ENCODE data around the gene GZMB. TPM values are rescaled to one million over a fixed set of nuclear protein-coding genes. Genes with fewer than 3 reads are reported as not detected.
"Not testable (repeated sequence)": the region's sequence is repeated elsewhere in the genome, so short reads cannot be mapped to it uniquely, and the experiment has no call there.

GZMB gene
- total RNA-seq, 1 donor from 2014 or later: not detected

DNA sequence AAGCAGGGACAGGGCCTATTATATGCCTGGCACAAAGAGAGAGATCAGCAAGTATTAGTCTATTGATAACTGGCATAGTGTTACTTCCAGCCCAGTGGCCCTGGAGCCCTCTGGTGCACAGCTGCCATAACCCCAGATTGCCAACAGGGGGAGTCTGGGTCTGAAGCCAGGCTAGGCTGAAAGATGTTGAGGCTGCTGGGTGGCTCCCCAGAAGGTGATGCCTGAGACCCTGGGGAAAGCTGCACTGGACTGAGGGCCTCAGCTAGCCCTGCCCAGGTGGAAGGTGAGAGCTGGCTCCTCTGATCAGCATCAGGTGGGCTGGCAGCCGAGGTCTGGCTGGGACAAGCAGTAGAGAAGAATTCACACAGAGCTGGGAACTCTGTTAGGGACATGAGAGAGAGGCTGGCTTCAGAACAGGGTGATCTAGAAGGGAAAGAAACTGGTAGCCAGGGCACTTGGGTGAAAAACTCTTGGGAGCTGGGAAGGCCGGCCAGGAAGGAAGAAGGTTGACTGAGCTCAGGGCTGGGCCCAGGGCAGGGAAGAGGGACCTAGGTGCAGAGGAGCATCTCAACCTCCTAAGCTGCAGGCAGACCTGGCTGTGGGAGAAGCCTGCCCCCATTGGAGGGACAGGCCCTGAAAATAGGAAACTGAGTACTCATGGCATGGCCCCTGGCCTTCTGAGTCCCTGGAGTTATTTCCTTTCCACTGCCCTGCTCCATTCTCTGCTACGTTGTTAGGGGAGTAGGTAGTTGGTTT lies 28.4 kb downstream of the GZMB start:
- TF ChIP-seq CTCF (IDR thresholded peaks at IDR 0.05; ENCODE audit: insufficient read depth, low read length, severe bottlenecking): peak; percentile 88
- Histone ChIP-seq H3K36me3 (ENCODE audit: control insufficient read depth, insufficient read depth, low read length) (no peaks in the 10 kb centered on the region), H3K4me3 (ENCODE audit: low read depth, low read length) (no peak overlapping the region), H3K27me3 (ENCODE audit: control insufficient read depth, insufficient read depth, low read length) (no peaks in the 10 kb centered on the region)
- FAIRE-seq: no peak
- peak; percentile 23 for DNase-seq (ENCODE audit: low read depth)

- no peak for DNase-seq (ENCODE audit: low read depth)
- H3K27me3 ChIP-seq (ENCODE audit: control insufficient read depth, insufficient read depth, low read length): no peaks in the 10 kb centered on the region
- H3K4me3 ChIP-seq (ENCODE audit: low read depth, low read length): no peak overlapping the region
- no peak for TF ChIP-seq CTCF (IDR thresholded peaks at IDR 0.05; ENCODE audit: insufficient read depth, low read length, severe bottlenecking)
- no peaks in the 10 kb centered on the region for H3K36me3 ChIP-seq (ENCODE audit: control insufficient read depth, insufficient read depth, low read length)
- no peak for FAIRE-seq
Observed at GRCh38 chr14:24597403-24597802, 36.6 kb downstream of the GZMB start.

- FAIRE-seq (no peak), DNase-seq (ENCODE audit: low read depth) (peak; percentile 92)
- Histone ChIP-seq H3K36me3 (ENCODE audit: control insufficient read depth, insufficient read depth, low read length) (no peaks in the 10 kb centered on the region), H3K27me3 (ENCODE audit: control insufficient read depth, insufficient read depth, low read length) (no peaks in the 10 kb centered on the region), H3K4me3 (ENCODE audit: low read depth, low read length) (no peak overlapping the region)
- no peak for TF ChIP-seq CTCF (IDR thresholded peaks at IDR 0.05; ENCODE audit: insufficient read depth, low read length, severe bottlenecking)
Observed at GRCh38 chr14:24595073-24595808, 38.7 kb downstream of the GZMB start.

- not testable (repeated sequence) for DNase-seq (ENCODE audit: low read depth); H3K36me3 ChIP-seq (ENCODE audit: control insufficient read depth, insufficient read depth, low read length); H3K27me3 ChIP-seq (ENCODE audit: control insufficient read depth, insufficient read depth, low read length); FAIRE-seq; H3K4me3 ChIP-seq (ENCODE audit: low read depth, low read length)
Observed at GRCh38 chr14:24591004-24591403, 43.0 kb downstream of the GZMB start.

- DNase-seq (ENCODE audit: low read depth); H3K27me3 ChIP-seq (ENCODE audit: control insufficient read depth, insufficient read depth, low read length); FAIRE-seq; H3K4me3 ChIP-seq (ENCODE audit: low read depth, low read length); H3K36me3 ChIP-seq (ENCODE audit: control insufficient read depth, insufficient read depth, low read length): not testable (repeated sequence)
Observed at GRCh38 chr14:24584402-24584801, 49.6 kb downstream of the GZMB start.

Other genes with a start within 250 kb of the GZMB start
- gene NYNRIN, start 235.2 kb downstream of the GZMB start, total RNA-seq: 2.0 and 2.6 TPM in 2 replicates
- 0.38 and 0.53 TPM in 2 replicates for gene CBLN3, start 204.5 kb downstream of the GZMB start, total RNA-seq
- gene KHNYN, start 204.2 kb downstream of the GZMB start, total RNA-seq: 128 and 167 TPM in 2 replicates
- 6.5 and 8.2 TPM in 2 replicates for gene SDR39U1, start 191.4 kb downstream of the GZMB start, total RNA-seq
- gene CMA1, start 125.9 kb downstream of the GZMB start, total RNA-seq: not detected in 2 replicates
- not detected in 2 replicates for gene CTSG, start 57.9 kb downstream of the GZMB start, total RNA-seq
- not detected in 2 replicates for gene GZMH, start 24.5 kb downstream of the GZMB start, total RNA-seq